ENCODE measurements around the gene CDC42BPB.

Gene CDC42BPB

DNA sequence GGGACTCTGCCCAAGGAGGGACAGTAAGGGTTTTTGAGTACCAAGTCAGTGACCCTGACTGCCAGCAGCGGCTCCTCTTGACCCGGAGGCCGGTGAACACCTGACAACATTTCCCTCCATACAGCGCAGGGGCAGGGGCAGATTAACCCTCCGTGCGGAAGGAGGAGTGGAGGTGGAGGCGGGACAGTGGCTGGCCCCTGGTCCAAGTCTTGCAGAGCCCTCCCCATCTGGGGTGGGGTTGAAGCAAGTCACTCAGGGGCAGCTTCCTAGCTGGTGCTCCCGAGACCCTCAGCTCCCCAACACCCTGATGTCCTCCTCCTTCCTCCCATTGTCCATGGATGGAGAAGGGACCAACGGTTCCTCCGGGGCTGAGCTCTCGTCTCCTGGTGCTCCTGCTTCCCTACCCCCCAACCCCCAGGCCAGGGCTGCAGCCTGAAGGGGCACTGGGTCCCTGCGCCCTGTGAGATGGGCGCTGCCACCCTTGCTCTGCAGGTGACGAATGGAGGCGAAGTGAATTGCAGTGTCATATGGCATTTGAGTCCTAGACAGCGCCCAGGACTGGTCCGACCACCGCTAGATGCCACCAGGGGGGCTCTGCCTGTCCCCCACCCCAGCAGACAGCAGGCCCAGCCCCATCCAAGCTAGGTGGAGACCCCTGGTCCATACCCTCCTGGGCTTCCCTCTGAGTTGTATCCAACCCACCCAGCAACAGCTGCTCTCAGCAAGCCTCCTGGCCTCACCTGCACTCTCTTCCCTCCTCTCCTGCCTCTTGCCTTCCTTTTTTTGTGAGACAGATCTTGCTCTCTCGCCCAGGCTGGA is 141.8 kb downstream of the CDC42BPB start:
- no peaks in the 10 kb centered on the region for H3K9me3 ChIP-seq (ENCODE audit: control insufficient read depth, insufficient read depth, low read depth, low read length)
- TF ChIP-seq, protein P1, sequence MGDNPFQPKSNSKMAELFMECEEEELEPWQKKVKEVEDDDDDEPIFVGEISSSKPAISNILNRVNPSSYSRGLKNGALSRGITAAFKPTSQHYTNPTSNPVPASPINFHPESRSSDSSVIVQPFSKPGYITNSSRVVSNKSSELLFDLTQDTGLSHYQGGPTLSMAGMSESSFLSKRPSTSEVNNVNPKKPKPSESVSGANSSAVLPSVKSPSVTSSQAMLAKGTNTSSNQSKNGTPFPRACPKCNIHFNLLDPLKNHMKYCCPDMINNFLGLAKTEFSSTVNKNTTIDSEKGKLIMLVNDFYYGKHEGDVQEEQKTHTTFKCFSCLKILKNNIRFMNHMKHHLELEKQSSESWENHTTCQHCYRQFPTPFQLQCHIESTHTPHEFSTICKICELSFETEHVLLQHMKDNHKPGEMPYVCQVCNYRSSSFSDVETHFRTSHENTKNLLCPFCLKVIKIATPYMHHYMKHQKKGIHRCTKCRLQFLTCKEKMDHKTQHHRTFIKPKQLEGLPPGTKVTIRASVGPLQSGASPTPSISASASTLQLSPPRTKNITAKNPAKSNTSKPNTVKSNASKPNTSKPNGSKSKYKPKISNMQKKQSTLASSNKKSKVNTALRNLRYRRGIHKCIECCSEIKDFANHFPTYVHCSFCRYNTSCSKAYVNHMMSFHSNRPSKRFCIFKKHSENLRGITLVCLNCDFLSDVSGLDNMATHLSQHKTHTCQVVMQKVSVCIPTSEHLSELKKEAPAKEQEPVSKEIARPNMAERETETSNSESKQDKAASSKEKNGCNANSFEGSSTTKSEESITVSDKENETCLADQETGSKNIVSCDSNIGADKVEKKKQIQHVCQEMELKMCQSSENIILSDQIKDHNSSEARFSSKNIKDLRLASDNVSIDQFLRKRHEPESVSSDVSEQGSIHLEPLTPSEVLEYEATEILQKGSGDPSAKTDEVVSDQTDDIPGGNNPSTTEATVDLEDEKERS (tag by site-specific recombination; IDR thresholded peaks at IDR 0.05) = no peak
- TF ChIP-seq KLF17 (tag by site-specific recombination; IDR thresholded peaks at IDR 0.05) (no peak), ZNF830 (tag by site-specific recombination; IDR thresholded peaks at IDR 0.05; ENCODE audit: low read depth) (no peak), SP7 (tag by site-specific recombination; IDR thresholded peaks at IDR 0.05) (no peak), ZFP37 (tag by site-specific recombination; IDR thresholded peaks at IDR 0.05) (no peak)
- TF ChIP-seq, protein P2, sequence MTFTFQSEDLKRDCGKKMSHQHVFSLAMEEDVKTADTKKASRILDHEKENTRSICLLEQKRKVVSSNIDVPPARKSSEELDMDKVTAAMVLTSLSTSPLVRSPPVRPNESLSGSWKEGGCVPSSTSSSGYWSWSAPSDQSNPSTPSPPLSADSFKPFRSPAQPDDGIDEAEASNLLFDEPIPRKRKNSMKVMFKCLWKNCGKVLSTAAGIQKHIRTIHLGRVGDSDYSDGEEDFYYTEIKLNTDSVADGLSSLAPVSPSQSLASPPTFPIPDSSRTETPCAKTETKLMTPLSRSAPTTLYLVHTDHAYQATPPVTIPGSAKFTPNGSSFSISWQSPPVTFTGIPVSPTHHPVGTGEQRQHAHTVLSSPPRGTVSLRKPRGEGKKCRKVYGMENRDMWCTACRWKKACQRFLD (tag by site-specific recombination; IDR thresholded peaks at IDR 0.05) = no peak
- no peak overlapping the region for H3K27ac ChIP-seq (ENCODE audit: extremely low read depth, low read depth, low read length)
- ChIA-PET CTCF (interaction anchor here (0.6 to 1.2 kb wide), 2 partner anchors 221 to 470 kb away, joined by 4 to 12 read pairs; no protein-coding TSS in a partner anchor), POLR2A (no interaction called here)
- H3K4me3 ChIP-seq (ENCODE audit: low read depth, low read length) = no peak overlapping the region
- no peaks in the 10 kb centered on the region for H3K4me1 ChIP-seq (ENCODE audit: control insufficient read depth, insufficient read depth, low read length)
- peaks cover 0 to 4% of the 10 kb centered on the region in 2 experiments; a peak in 1 of 3 replicates for H3K36me3 ChIP-seq (ENCODE audit: control insufficient read depth in 2 of 2, insufficient read depth in 1 of 2, low read length in 2 of 2)

DNA sequence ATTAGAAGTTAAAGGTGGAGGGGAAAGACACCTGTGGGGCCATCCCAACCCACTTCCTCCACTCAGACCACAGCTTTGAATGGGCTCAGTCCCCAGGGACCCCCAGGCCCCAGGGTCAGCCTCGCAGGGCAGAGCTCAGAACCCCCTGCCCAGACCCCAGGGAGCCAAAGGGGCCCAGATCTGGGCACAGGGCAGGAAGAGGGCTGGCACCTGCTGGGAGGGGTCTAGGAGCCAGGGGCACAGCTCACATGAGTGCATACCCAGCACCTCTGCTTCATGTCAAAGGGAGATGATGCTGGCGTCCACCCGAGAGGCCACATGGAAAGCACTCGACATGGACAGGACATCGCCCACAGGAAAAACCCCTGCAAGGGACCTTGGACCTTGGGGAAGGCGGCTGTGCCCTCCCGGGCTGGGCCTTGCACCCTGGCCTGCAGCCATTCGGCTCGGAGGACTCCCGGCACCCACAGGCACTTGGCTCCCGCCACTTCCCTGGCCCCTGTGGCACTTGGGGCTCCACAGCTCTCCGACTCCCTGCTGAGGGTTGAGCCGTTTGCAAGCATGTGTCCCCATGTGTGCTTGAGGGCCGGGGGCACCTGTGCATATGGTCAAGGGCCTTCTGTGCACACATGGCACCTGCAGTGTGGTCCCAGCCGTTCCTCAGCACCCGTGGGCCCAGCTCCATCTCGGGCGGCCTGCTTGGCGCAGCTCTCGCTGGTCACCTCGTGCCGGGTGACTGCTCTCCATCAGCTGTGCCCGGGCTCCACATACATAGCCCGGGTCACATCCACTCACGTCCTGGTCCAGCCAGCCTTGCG is 142.7 kb downstream of the CDC42BPB start:
- ChIA-PET POLR2A (no interaction called here), CTCF (interaction anchor here (1.2 kb wide), 1 partner anchor 220 kb away, joined by 12 read pairs; no protein-coding TSS in a partner anchor)
- no peak overlapping the region for H3K27ac ChIP-seq (ENCODE audit: extremely low read depth, low read depth, low read length)
- no peak overlapping the region for H3K4me3 ChIP-seq (ENCODE audit: low read depth, low read length)
- peaks cover 0 to 4% of the 10 kb centered on the region in 2 experiments; a peak in 1 of 3 replicates for H3K36me3 ChIP-seq (ENCODE audit: control insufficient read depth in 2 of 2, insufficient read depth in 1 of 2, low read length in 2 of 2)
- no peaks in the 10 kb centered on the region for H3K9me3 ChIP-seq (ENCODE audit: control insufficient read depth, insufficient read depth, low read depth, low read length)
- H3K4me1 ChIP-seq (ENCODE audit: control insufficient read depth, insufficient read depth, low read length) = no peaks in the 10 kb centered on the region
- TF ChIP-seq ZNF707 (tag by site-specific recombination; IDR thresholded peaks at IDR 0.05) (no peak), BCL11B (tag by site-specific recombination; IDR thresholded peaks at IDR 0.05; ENCODE audit: low read depth) (no peak), ZFP41 (tag by site-specific recombination; IDR thresholded peaks at IDR 0.05; ENCODE audit: borderline replicate concordance) (no peak), WT1 (tag by site-specific recombination; IDR thresholded peaks at IDR 0.05) (no peak), EGR2 (tag by site-specific recombination; IDR thresholded peaks at IDR 0.05; ENCODE audit: low read depth) (no peak), ZNF266 (tag by site-specific recombination; IDR thresholded peaks at IDR 0.05; ENCODE audit: low read depth) (no peak), PATZ1 (tag by site-specific recombination; IDR thresholded peaks at IDR 0.05) (no peak), ZNF302 (tag by site-specific recombination; IDR thresholded peaks at IDR 0.05; ENCODE audit: low read depth) (no peak), INSM2 (tag by site-specific recombination; IDR thresholded peaks at IDR 0.05) (no peak), SP3 (tag by site-specific recombination; IDR thresholded peaks at IDR 0.05) (no peak)
- TF ChIP-seq, protein P3, sequence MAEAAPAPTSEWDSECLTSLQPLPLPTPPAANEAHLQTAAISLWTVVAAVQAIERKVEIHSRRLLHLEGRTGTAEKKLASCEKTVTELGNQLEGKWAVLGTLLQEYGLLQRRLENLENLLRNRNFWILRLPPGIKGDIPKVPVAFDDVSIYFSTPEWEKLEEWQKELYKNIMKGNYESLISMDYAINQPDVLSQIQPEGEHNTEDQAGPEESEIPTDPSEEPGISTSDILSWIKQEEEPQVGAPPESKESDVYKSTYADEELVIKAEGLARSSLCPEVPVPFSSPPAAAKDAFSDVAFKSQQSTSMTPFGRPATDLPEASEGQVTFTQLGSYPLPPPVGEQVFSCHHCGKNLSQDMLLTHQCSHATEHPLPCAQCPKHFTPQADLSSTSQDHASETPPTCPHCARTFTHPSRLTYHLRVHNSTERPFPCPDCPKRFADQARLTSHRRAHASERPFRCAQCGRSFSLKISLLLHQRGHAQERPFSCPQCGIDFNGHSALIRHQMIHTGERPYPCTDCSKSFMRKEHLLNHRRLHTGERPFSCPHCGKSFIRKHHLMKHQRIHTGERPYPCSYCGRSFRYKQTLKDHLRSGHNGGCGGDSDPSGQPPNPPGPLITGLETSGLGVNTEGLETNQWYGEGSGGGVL (tag by site-specific recombination; IDR thresholded peaks at IDR 0.05) = no peak
- TF ChIP-seq, protein P4, sequence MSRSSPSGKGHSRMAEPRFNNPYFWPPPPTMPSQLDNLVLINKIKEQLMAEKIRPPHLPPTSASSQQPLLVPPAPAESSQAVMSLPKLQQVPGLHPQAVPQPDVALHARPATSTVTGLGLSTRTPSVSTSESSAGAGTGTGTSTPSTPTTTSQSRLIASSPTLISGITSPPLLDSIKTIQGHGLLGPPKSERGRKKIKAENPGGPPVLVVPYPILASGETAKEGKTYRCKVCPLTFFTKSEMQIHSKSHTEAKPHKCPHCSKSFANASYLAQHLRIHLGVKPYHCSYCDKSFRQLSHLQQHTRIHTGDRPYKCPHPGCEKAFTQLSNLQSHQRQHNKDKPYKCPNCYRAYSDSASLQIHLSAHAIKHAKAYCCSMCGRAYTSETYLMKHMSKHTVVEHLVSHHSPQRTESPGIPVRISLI (tag by site-specific recombination; IDR thresholded peaks at IDR 0.05) = no peak
